Brain microvascular endothelial cell (primary cell): ENCODE data around the gene ZKSCAN5.

ENCODE experiments used
- DNase-seq: peaks from one replicate; pipeline ENCODE4 v3.0.0-alpha.2; 2020
- H3K27ac ChIP-seq: fragments of 250-450 bp; sonication (Bioruptor Pico); 2 replicates; pipeline ENCODE4 v1.5.1; 2020; ENCODE audit warnings: mild to moderate bottlenecking, moderate library complexity
- H3K27me3 ChIP-seq: fragments of 250-450 bp; sonication (Bioruptor Pico); replicated peaks from 2 replicates; pipeline ENCODE4 v1.5.1; 2020; ENCODE audit warnings: mild to moderate bottlenecking
- H3K36me3 ChIP-seq: fragments of 250-450 bp; sonication (Bioruptor Pico); replicated peaks from 2 replicates; pipeline ENCODE4 v1.5.1; 2020; ENCODE audit warnings: mild to moderate bottlenecking
- H3K4me3 ChIP-seq: 2 replicates; pipeline ENCODE4 v1.5.1; 2011; ENCODE audit warnings: low read depth, mild to moderate bottlenecking, control low read depth, low read length, moderate library complexity
- in situ Hi-C: cut with HindIII; loops from 2 replicates; pipeline ENCODE4 v1.10.0; 2017; ENCODE audit warnings: low sequenced_read_pairs, low pct_ligation_motif_present
- TF ChIP-seq, protein P1 (sequence below): IDR thresholded peaks from 2 replicates; pipeline ENCODE4 v1.5.1; 2011; ENCODE audit warnings: low read depth, mild to moderate bottlenecking, moderate library complexity, low read length, control low read depth, inconsistent platforms; ENCODE audit errors: missing control alignments

ZKSCAN5 gene

DNA sequence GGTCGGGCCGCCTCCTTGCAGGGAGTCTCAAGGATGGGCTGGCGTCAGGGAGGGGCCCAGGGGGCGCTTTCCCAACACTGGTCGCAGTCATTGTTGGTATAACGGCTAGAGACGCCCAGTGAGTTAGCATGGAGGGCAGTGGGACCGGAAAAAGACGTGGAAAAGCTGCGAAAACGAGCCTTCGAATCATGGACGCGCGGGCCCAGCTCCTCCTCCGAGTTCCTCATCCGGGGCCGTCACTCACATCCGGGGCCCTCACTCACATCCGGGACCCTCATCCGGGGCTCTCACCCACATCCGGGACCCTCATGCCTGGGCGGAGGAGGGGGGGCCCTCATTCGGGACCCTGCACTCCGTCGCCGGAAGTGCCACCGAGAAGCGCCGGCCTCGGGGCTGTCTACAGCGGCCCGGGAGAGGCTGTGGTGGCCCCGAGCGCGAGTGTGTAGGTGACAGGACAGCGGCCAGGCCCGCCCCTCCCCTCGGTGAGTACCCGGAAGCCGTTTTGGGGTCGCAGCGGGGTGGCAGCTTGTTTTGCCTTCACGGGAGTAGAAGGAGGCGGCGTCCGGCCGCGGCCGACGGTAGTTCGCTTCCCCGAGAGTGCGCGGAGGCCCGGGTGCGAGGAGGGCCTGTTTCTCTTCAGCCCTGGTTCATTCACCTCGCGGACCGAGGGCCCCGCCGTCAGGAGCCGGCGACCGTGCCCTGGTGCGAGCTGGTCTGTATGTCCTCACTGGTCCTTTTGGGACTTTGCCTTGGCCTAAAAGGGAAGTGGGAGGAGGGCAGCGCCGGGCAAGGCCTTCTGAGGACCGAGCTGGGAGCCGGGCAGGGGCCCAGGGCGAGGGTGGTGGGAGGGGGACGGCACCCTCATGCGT is 54.1 kb downstream of the ZKSCAN5 start, which contains the start of gene ZNF655:
TSS of gene ZNF655 (plus strand) at position 337 of the 869 bp plus-strand sequence. CDS start 1,918 bp downstream, outside the sequence.
- Histone ChIP-seq H3K27me3 (no peaks in the 10 kb centered on the region), H3K4me3 (peak within 1 kb of the TSS; percentile 95), H3K27ac (peak within 1 kb of the TSS; percentile 95), H3K36me3 (peaks cover 23% of the 10 kb centered on the region)
- in situ Hi-C loops = no loop called here
- DNase-seq = peak; percentile 88
- TF ChIP-seq, protein P1, sequence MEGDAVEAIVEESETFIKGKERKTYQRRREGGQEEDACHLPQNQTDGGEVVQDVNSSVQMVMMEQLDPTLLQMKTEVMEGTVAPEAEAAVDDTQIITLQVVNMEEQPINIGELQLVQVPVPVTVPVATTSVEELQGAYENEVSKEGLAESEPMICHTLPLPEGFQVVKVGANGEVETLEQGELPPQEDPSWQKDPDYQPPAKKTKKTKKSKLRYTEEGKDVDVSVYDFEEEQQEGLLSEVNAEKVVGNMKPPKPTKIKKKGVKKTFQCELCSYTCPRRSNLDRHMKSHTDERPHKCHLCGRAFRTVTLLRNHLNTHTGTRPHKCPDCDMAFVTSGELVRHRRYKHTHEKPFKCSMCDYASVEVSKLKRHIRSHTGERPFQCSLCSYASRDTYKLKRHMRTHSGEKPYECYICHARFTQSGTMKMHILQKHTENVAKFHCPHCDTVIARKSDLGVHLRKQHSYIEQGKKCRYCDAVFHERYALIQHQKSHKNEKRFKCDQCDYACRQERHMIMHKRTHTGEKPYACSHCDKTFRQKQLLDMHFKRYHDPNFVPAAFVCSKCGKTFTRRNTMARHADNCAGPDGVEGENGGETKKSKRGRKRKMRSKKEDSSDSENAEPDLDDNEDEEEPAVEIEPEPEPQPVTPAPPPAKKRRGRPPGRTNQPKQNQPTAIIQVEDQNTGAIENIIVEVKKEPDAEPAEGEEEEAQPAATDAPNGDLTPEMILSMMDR = no peak

DNA sequence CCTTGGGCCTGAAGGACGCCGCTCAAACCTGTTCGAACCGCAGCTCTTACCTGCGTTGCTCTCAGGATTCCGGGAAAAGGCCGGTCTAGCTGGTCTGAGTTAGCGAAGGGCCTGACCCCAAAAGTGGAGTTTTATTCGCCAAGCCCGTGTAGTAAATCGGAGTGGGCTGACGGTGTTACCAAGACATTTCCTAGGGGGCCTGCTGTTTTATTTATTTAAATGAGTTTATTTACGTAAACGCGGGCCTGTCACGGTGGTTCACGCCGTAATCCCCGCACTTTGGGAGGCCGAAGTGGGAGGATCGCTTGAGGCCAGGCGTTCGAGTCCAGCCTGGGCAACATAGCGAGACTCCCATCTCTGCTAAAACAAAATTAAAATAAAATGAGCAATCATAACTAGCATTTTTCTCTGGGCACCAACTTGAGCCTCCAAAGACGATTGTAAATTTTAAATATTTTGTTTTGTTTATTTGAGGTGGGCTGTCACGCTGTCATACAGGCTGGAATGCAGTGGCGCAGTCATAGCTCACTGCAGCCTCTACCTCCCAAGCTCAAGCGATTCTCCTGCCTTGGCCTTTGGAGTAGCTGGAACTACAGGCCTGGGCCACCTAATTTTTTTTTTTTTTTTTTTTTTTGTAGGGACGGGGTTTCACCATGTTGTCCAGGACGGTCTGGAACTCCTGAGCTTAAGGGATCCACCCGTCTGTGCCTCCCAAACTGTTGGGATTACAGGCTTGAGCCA is 54.9 kb downstream of the ZKSCAN5 start:
- H3K36me3 ChIP-seq = peaks cover 31% of the 10 kb centered on the region
- TF ChIP-seq, protein P1 = no peak
- H3K27ac ChIP-seq = peak overlapping the region; percentile 95
- H3K27me3 ChIP-seq = no peaks in the 10 kb centered on the region
- no peak for DNase-seq
- H3K4me3 ChIP-seq = peak overlapping the region; percentile 95
- in situ Hi-C loops = no loop called here

DNA sequence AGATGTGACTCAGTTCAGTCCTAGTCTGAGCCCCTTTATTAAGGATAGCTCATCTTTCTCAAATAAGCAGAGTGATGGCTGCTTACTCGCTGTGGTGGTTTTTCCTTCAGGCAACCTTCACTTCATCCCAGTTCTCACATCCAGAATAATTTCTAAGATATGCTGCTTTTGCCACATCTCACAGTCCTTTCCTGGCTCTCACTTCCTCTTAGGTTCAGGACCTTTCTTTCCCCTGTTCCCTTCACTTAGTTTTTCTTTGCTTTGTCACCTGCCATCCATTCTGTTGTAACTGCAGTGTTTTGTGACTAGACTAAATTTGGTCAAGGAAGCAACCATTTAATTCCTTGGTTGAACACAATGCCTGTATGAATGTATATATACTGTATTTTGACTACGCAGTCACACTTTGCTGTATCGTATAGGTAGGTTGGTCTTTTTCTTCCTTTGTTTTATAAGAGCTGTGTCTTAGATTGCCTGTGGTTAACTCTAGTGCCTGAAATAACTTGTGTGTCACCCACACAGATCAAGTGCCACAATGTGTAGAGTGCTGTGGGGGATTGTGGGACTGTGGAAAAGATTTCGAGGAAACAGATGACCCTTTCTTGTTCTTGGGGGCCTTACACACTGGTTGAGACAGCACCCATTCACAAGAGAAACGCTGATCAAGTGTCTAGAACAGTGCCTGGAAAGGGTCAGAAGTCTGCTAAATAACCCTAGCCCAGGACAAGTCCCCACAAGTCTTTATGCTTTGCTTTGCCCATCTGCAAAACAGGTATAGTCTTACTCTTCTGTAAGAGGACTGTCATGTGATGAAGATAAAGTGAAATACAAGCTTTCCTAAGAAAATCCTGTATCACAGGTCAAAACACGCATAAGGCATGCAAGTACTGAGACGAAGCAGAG is 56.6 kb downstream of the ZKSCAN5 start:
- in situ Hi-C loops = no loop called here
- DNase-seq = no peak
- Histone ChIP-seq H3K36me3 (peaks cover 46% of the 10 kb centered on the region), H3K27me3 (no peaks in the 10 kb centered on the region), H3K27ac (no peak overlapping the region), H3K4me3 (no peak overlapping the region)
- TF ChIP-seq, protein P1 = no peak

DNA sequence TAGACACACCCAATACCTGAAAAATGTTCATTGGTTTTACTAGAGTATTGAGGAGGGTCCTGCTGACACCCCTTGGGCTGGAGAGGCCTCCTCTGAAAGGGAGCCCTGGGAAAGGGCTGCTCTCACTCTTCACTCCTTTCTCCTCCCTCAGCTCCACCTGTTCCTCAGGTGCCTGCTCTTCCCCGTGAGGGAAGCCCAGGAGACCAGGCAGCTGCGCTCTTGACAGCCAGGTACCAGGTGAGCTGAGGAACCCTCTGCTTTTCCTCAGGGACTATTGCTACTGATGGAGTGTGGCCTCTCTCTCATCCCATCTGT is 57.2 kb downstream of the ZKSCAN5 start:
- DNase-seq = no peak
- Histone ChIP-seq H3K27ac (no peak overlapping the region), H3K4me3 (no peak overlapping the region), H3K27me3 (no peaks in the 10 kb centered on the region), H3K36me3 (peaks cover 50% of the 10 kb centered on the region)
- in situ Hi-C loops = no loop called here
- TF ChIP-seq, protein P1 = no peak

DNA sequence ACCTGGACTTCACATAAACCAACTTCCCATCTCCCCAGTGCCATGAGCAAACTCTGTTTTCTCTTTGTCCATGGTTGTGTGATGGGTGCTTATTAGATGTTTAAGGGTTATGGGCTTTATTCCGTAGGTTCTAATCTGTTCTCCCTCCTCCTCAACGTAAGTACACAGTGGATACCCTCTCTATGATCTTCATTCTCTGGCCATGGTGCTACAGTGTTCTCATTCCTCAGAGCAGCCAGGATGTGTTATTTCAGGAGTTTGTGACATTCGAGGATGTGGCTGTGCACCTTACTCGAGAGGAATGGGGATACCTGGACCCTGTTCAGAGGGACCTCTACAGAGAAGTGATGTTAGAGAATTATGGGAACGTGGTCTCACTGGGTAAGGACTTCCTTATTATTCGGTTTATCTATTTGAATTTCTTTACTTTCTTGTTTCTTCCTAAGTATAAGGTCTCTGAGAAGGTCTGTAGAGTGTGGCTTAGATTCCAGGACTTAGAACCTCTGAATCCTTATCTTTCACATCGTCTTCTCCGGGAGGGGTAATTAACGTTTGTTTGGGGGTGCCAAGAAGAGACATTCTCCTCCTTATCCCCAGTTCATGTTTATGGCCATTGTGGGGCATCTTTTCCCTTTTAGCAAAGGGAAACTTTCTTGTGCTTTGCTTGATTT is 57.8 kb downstream of the ZKSCAN5 start:
- H3K36me3 ChIP-seq = peaks cover 50% of the 10 kb centered on the region
- in situ Hi-C loops = no loop called here
- DNase-seq = no peak
- no peaks in the 10 kb centered on the region for H3K27me3 ChIP-seq
- peak overlapping the region; percentile 92 for H3K27ac ChIP-seq
- H3K4me3 ChIP-seq = no peak overlapping the region
- TF ChIP-seq, protein P1 = no peak
